GM18858 (cell line): Measurements from ENCODE around the gene CNOT2.
A peak's percentile ranks its signal among the peaks of the same experiment; 100 is the strongest.
"Not testable (repeated sequence)": the region's sequence is repeated elsewhere in the genome, so short reads cannot be mapped to it uniquely, and the experiment has no call there.

Experiments
- ATAC-seq: cut with Tn5 transposase; IDR thresholded peaks from one replicate; pipeline ENCODE4 v1.9.1; 2021; ENCODE audit not compliant: unreplicated experiment

CNOT2 gene

GRCh38 chr12:70364695-70365397 lies 121.6 kb downstream of the CNOT2 start:
- ATAC-seq, result no peak

- ATAC-seq, result no peak
Measured at GRCh38 chr12:70365398-70365647, 122.1 kb downstream of the CNOT2 start.

- ATAC-seq, result peak; percentile 56
Measured at GRCh38 chr12:70365648-70366518, 122.7 kb downstream of the CNOT2 start, which contains the start of gene KCNMB4. Gene KCNMB4, plus strand, starts transcription at chr12:70366290. Its CDS starts 445 bp downstream, at chr12:70366735.

GRCh38 chr12:70366581-70367257 lies 123.5 kb downstream of the CNOT2 start:
- ATAC-seq, result peak; percentile 31

GRCh38 chr12:70367258-70368141 lies 124.3 kb downstream of the CNOT2 start:
- ATAC-seq, result no peak

GRCh38 chr12:70372881-70373280 lies 129.6 kb downstream of the CNOT2 start:
- no peak for ATAC-seq

DNA sequence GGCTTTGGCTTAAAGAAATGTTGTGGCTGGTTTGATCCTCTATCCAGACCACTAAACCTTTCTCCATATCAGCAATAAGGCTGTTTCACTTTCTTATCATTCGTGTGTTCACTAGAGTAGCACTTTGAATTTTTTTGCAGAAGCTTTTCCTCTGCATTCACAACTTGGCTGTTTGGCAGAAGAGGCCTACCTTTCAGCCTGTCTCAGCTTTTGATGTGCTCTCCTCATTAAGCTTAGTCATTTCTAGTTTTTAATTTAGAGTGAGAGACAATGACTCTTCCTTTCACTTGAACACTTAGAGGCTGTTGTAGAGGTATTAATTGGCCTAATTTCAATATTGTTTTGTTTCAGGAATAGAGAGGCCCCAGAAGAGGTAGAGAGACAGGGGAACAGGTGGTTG lies 136.6 kb downstream of the CNOT2 start:
- no peak for ATAC-seq

GRCh38 chr12:70383484-70383883 lies 140.3 kb downstream of the CNOT2 start:
- no peak for ATAC-seq

GRCh38 chr12:70383886-70384285 lies 140.7 kb downstream of the CNOT2 start:
- ATAC-seq, result no peak

DNA sequence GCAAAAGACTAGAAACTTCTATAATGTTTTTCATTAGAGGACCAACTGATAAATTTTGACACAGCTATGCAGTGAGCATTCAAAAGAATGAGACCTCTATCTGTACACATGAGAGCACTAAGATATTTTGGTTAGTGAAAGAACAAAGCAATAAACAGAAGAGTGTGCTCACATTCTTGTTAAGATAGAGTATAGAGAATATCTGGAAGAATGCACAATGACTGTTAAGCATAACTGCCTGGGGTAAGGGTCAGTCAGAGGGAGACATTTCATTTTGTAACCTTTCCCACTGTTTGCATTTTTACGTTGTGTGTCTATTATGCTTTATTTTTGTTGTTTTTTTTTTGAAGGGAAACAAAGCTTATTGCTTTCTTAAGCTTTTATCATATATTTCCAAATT lies 143.5 kb downstream of the CNOT2 start:
- no peak for ATAC-seq

DNA sequence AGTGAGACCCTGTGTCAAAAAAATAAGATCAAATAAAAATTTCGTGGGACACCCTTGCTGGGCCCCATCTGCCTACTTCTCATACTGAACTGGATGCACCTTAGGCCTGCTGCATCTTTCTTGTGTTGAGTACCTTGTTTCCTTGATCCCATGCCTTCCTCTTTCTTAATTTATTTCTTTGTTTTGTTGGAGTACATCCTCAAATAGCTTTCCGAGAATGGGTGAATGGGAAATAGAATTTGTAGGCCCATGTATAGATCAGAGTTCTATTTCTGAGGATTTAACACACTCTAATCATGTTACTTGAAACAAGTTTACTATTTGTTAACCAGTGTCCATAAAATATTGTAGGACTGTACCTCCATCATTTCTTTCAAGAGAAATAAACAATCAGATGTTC lies 146.4 kb downstream of the CNOT2 start:
- ATAC-seq, result no peak

- ATAC-seq, result not testable (repeated sequence)
Measured at GRCh38 chr12:70392631-70393030, 149.4 kb downstream of the CNOT2 start.

GRCh38 chr12:70393787-70394499 lies 150.7 kb downstream of the CNOT2 start:
- no peak for ATAC-seq

DNA sequence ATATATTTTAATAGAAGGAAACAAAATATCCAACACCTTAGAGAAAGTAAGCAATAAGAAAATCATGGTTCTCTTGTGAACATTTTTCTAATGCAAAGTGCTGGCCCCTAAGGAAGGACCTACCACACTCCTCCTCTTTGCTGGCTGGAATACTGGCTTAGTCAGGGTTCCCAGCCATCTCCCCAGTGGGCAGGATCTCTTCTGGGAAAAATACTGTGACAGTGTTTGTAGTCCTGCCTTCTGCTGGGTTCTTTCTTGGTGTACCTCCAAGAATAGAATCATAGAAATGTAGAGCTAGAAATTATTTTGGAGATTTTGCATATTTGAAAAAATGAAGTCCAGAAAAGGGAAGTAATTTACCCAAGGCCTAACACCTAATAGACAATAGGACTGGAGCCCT lies 154.8 kb downstream of the CNOT2 start:
- no peak for ATAC-seq

GRCh38 chr12:70398862-70399261 lies 155.6 kb downstream of the CNOT2 start:
- no peak for ATAC-seq

DNA sequence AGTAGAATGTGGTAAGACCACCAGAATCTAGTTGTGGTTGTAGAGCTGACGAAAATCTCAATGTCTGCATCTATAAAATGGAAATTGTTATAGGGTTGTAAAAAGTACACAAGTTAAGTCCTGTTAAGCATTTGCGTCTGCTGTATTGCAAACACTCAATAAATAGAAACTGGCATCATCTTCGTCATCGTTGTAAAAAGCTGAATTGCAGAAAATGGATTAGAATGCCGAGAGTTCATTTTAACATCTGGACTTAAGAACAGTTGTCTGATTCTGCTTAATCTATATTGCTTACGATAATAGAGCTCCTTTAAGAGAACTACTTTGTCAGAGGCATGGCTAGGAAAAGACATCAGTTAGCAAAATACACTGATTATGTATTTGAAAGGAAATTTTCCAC lies 156.1 kb downstream of the CNOT2 start:
- ATAC-seq, result no peak

DNA sequence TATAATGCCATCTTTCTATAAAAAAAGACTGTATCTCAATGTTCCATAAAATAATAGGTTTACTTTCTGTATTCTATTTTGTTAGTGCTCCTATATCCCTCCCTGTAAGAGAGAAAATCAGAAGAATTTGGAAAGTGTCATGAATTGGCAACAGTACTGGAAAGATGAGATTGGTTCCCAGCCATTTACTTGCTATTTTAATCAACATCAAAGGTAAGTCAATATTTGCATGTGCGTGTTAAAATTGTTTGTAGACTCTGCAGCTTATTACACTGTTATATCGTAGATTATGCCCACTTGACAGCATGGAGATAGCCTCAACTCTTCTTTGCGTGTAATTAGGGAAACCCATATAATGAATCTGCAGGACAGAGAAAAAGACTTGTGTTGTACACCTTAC lies 156.9 kb downstream of the CNOT2 start:
- no peak for ATAC-seq

- ATAC-seq, result no peak
Measured at GRCh38 chr12:70402597-70402996, 159.4 kb downstream of the CNOT2 start.

GRCh38 chr12:70403826-70404225 lies 160.6 kb downstream of the CNOT2 start:
- ATAC-seq, result no peak
